Measurements from ENCODE around the gene OST4.
A peak's percentile ranks its signal among the peaks of the same experiment; 100 is the strongest.
"Not testable (repeated sequence)": the region's sequence is repeated elsewhere in the genome, so short reads cannot be mapped to it uniquely, and the experiment has no call there.

Gene OST4

GRCh38 chr2:27071277-27071989, at the start of gene OST4:
Gene OST4, minus strand, starts transcription at chr2:27071654.
- H3K4me2 ChIP-seq = peak within 1 kb of the TSS; percentile 84
- peaks cover 29% of the 10 kb centered on the region for H3K4me1 ChIP-seq (ENCODE audit: low read depth, poor library complexity, severe bottlenecking)
- peak within 1 kb of the TSS; percentile 86 for H2AFZ ChIP-seq (ENCODE audit: low read depth)
- peak within 1 kb of the TSS; percentile 67 for H3K4me3 ChIP-seq (IDR thresholded peaks at IDR 0.05; ENCODE audit: insufficient read depth, low read depth, low read length)
- TF ChIP-seq, protein P1, sequence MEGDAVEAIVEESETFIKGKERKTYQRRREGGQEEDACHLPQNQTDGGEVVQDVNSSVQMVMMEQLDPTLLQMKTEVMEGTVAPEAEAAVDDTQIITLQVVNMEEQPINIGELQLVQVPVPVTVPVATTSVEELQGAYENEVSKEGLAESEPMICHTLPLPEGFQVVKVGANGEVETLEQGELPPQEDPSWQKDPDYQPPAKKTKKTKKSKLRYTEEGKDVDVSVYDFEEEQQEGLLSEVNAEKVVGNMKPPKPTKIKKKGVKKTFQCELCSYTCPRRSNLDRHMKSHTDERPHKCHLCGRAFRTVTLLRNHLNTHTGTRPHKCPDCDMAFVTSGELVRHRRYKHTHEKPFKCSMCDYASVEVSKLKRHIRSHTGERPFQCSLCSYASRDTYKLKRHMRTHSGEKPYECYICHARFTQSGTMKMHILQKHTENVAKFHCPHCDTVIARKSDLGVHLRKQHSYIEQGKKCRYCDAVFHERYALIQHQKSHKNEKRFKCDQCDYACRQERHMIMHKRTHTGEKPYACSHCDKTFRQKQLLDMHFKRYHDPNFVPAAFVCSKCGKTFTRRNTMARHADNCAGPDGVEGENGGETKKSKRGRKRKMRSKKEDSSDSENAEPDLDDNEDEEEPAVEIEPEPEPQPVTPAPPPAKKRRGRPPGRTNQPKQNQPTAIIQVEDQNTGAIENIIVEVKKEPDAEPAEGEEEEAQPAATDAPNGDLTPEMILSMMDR (conservative IDR thresholded peaks at IDR 0.05; ENCODE audit: low read depth, low read length) = no peak
- H3K36me3 ChIP-seq (ENCODE audit: insufficient read depth) = no peaks in the 10 kb centered on the region
- peak within 1 kb of the TSS; percentile 45 for H3K9ac ChIP-seq
- peak within 1 kb of the TSS; percentile 16 for H3K27ac ChIP-seq
- H4K20me1 ChIP-seq (ENCODE audit: insufficient read depth) = no peaks in the 10 kb centered on the region
- H3K79me2 ChIP-seq (ENCODE audit: insufficient read depth, low read depth) = peaks cover 20% of the 10 kb centered on the region
- no peaks in the 10 kb centered on the region for H3K27me3 ChIP-seq (ENCODE audit: insufficient read depth, low read depth)

- H3K4me1 ChIP-seq (ENCODE audit: low read depth, poor library complexity, severe bottlenecking); H3K36me3 ChIP-seq (ENCODE audit: insufficient read depth); H3K9ac ChIP-seq; H3K4me3 ChIP-seq (IDR thresholded peaks at IDR 0.05; ENCODE audit: insufficient read depth, low read depth, low read length); H3K27me3 ChIP-seq (ENCODE audit: insufficient read depth, low read depth); H4K20me1 ChIP-seq (ENCODE audit: insufficient read depth); H2AFZ ChIP-seq (ENCODE audit: low read depth); H3K4me2 ChIP-seq; H3K79me2 ChIP-seq (ENCODE audit: insufficient read depth, low read depth); H3K27ac ChIP-seq: not testable (repeated sequence)
These were observed 47.8 kb upstream of the OST4 start for GRCh38 chr2:27119330-27119670.

GRCh38 chr2:27118525-27119329, 47.3 kb upstream of the OST4 start, which contains the start of gene CGREF1:
Gene CGREF1, minus strand, starts transcription at chr2:27119128. Its CDS starts 14,762 bp downstream, at chr2:27104366.
- no peak within 1 kb of the TSS for H2AFZ ChIP-seq (ENCODE audit: low read depth)

GRCh38 chr2:27117995-27118524, 46.6 kb upstream of the OST4 start:
- no peak overlapping the region for H3K27ac ChIP-seq
- H2AFZ ChIP-seq (ENCODE audit: low read depth) = no peak overlapping the region
- no peaks in the 10 kb centered on the region for H4K20me1 ChIP-seq (ENCODE audit: insufficient read depth)
- no peak overlapping the region for H3K4me2 ChIP-seq
- no peaks in the 10 kb centered on the region for H3K27me3 ChIP-seq (ENCODE audit: insufficient read depth, low read depth)
- H3K79me2 ChIP-seq (ENCODE audit: insufficient read depth, low read depth) = no peaks in the 10 kb centered on the region
- no peaks in the 10 kb centered on the region for H3K36me3 ChIP-seq (ENCODE audit: insufficient read depth)
- TF ChIP-seq, protein P1 (conservative IDR thresholded peaks at IDR 0.05; ENCODE audit: low read depth, low read length) = no peak
- H3K4me3 ChIP-seq (IDR thresholded peaks at IDR 0.05; ENCODE audit: insufficient read depth, low read depth, low read length) = no peak overlapping the region
- H3K9ac ChIP-seq = no peak overlapping the region
- peaks cover 2% of the 10 kb centered on the region for H3K4me1 ChIP-seq (ENCODE audit: low read depth, poor library complexity, severe bottlenecking)

More at GRCh38 chr2:27118525-27119329, 47.3 kb upstream of the OST4 start, which contains the start of gene CGREF1:
- Histone ChIP-seq H3K27me3 (ENCODE audit: insufficient read depth, low read depth) (no peaks in the 10 kb centered on the region), H4K20me1 (ENCODE audit: insufficient read depth) (no peaks in the 10 kb centered on the region), H3K27ac (no peak within 1 kb of the TSS), H3K79me2 (ENCODE audit: insufficient read depth, low read depth) (no peaks in the 10 kb centered on the region), H3K36me3 (ENCODE audit: insufficient read depth) (no peaks in the 10 kb centered on the region), H3K4me2 (no peak within 1 kb of the TSS), H3K9ac (no peak within 1 kb of the TSS; the same call in 1 of the 2 replicates), H3K4me1 (ENCODE audit: low read depth, poor library complexity, severe bottlenecking) (peaks cover 4% of the 10 kb centered on the region), H3K4me3 (IDR thresholded peaks at IDR 0.05; ENCODE audit: insufficient read depth, low read depth, low read length) (no peak within 1 kb of the TSS)
- TF ChIP-seq, protein P1 (conservative IDR thresholded peaks at IDR 0.05; ENCODE audit: low read depth, low read length) = no peak
